ENCODE measurements around the gene TFAP2A.

Gene TFAP2A

DNA sequence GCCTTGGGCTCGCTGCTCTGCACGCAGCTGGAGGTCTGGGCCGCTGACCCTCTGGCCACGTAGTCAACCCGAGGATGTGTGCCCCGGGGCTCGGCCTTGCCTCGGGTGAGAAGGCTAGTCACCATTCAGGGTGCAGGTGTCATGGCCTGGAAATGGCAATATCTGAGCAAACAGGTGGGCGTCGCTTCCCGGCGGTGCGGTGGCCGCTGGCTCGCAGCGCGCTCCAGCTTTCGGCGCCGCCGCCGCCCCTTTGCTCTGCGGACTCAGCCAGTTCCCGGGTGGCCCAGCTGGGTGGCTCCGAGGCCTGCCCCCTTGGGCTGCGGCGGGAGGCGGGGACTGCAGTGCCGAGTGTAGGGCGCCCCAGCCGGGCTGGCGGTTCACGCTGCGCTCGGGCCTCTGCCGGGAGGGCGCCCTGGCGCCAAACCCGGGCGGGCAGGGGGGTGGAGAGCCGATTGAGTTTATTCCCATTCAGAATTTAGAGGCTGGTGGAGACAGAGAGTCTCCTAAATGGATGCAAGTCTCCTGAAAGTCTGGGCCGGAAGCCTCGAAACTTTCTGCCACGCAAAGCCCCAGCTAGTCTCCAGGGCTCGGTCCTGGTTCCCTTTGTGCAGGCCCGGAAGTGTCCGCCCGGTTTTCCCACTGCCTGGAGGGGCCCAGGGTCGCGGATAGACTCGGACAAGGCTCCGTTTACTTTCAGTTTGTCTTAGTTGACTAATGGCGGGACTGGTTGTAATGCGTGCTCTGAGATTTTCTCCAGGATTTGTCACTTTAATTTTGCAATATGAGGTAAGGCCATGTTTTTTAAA lies 11.3 kb upstream of the TFAP2A start:
- no peak for DNase-seq

DNA sequence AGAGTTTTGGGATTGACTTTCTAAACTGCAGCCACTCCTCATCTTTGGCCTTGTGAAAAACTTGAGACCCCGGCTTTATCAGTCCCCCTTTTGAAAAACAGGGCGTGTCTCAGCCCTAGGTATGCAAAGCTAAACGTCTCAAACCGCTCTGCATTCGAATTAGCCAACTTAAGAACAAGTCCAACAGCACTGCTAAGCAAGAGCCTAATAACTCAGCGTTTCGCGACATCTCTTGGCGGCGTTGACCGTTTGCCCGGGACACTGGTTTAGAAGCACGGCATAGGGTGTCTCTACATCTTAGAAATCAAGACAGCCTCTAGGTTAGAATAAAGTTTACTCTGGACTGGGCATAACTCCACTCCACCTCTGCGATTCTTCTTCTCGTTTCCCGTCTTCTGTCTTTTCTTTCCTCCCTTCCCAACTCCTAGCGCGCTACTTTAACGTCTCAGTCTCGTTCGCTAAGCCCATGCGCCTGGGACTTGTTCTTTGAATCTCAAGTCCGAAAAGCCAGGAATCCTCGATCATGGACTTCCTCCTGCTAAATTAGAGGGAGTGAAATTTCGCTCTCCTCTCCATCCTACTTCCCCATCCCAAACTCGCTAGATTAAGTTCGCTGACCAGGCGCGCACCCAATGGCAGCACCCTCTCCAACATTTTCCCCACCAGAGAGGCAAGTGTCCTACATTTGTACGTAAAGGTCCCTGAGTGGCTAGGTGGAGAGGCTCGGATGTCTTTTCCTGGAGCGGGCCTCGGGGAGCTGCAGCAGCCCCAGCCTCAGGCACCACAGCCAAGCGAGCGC lies 10.5 kb upstream of the TFAP2A start:
- DNase-seq: no peak

DNA sequence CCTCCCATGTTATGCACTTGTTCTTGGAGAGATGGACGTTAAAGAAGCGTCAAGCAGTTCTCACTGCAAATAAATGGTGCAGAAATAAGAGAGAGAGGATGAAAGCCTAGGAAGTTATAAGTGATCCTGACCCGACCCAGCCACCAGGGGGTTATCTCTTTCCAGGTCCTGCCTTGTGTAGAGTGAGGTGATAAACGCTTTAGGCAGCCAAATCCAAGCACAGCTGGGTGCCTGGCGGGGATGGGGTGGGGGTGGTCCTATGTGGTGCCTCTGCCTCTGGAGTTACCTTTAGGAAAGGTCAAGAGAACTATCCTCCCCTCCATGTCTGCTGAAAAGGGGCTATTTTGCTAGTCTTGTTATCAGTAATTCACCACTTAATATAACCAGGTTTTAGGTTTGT lies 9.2 kb upstream of the TFAP2A start:
- no peak for DNase-seq

DNA sequence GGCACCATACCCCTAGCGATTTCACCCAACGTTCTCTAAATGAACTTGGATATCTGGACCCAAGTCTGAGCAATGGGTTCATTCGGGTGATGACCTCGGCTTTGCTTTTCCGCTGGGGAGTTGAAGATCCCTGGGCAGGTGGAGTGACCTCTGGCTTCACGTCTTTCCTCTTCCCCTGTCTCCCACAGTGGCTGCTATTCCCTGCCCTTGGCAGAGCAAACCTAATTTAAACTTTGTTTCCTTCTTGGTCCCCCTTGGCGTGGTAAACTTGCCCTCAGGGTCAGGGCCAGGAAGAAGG lies 7.8 kb upstream of the TFAP2A start:
- DNase-seq: no peak

DNA sequence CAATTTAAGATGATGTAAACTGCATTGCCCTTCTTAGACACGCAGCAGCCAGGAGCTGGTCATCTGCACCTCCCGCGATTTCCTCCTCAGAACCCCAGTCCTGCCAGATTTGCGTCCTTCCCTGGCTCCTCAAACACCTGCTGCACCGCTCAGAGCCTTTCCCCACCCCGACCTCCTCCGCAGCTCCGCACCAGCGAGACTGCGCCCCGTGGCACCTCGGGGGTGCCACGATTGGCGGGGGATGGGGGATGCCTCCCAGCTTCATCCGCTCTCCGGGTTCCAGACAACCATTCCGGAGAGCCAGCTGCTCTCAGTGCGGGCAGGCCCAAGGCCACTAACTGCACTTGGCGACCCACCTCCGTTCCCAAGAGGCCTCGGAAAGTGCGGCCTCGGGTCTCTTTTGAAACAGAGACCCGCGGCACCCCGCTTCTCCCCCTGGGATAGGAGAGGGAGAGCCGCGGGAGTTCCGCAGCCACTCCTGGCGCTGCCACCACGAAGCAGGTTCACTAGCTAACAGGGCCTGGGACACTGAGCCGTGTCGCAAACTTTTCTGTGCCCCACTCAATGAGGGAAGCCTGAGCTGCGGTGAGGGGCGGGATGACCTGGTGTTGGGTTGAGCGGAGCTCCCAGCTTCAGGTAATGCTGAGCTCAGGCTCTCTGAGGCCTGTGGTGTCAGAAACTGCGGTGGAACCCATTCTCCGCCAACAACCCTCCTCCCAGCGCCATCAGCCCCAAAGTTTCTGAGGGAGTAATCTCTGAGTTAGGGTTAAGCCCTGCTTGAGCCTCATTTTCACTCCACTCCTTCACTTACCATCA lies 7.3 kb upstream of the TFAP2A start:
- DNase-seq: no peak

DNA sequence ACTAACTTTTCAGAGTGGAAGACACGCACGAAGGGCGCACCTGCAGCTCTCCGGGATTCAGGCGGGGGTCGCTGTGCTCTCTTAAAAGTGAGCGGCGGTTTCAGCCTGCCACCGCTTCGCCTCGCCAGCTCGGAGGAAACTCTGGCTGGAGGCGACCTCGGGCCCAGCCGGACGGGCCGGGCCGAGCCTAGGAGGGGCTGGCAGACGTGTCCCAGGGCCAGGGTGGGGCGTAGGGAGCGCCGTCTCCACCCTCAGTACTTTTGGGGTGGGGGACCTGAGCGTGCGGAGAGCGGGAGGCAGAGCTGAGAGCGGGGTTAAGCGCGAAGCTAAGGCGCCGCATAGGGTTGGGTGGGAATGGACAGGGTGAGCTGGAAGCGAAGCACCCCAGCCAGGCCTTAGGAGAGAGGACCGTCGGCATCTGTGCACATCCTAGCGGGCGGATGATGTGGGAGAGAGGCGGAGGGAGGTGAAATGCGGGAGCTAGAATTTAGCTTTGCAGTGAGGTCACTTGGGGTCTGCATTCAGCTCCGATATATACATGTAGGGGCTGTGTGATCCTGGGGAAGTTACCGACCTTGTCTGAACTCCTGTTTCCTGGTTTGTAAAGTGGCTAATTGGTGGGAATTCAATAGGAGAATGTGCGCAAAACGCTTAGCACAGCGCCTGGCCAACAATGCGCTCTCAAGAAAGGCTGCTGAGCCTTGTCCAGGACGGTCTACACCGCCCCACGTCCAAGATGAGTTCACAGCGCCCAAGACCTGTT lies 6.5 kb upstream of the TFAP2A start:
- DNase-seq: no peak

DNA sequence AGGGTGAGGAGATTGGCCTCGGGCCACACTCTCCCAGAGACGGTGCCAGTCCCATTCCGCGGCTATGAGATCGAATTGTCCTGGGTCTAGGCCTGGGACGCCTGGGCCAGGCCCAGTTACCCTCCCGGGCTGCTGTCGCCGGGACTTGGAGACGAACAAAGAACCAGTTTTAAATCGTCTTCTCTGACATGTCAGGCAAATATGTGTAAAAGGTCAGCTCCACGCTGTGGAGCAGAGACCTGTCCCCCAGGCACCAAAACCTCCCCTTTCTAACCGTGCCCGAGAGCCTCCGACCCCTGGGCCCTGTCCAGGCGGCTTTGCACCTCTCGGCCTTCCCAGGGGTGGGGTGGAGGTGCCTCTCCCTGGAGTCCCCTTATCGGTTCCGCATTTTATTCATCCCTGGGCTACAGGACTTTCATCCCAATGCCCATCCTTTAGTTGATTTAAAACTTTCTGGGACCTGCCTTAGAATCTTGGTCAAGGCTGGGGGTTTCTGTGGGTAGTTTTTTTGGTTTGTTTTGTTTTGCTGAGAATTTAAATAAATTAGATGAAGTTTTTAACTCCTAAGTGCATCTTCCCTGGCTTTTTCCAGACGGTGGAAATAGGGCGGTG lies 5.8 kb upstream of the TFAP2A start:
- no peak for DNase-seq

DNA sequence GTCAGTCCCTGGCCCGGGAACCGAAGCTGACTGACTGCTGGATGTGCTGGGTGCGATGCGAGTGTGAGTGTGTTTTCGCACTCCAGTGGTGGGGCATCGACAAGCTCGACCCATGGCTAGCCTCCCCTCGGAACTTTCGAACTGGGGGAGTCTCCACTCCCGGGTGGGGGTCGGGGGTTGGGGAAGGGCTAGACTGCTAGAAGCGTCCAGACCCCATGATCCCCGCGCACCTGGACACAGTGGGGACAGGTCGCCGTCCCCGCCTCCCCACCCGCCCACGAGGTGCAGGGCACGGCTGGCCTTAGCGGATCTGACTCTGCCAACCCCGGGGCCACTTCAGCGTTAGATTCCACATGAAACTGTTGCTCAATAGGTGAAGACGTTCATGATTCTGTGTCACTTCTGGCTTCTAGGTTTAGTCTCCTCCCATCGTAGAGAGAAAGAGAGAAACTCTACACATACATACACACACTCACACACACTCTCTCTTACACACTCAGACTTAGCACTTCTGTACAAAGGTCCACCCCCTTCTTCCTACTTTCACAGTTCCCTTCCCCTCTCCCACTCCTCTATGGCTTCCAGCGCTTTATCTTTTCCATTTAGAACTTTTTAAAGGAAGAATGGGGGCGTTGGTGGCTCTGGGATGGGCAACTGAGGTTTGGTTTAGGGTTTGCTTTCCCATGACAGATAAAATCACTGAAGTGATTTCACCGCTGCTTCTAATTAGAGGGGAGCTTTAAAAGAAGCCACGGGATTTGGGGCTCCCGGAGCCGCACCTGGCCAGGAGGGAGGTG lies 5.1 kb upstream of the TFAP2A start:
- no peak for DNase-seq

DNA sequence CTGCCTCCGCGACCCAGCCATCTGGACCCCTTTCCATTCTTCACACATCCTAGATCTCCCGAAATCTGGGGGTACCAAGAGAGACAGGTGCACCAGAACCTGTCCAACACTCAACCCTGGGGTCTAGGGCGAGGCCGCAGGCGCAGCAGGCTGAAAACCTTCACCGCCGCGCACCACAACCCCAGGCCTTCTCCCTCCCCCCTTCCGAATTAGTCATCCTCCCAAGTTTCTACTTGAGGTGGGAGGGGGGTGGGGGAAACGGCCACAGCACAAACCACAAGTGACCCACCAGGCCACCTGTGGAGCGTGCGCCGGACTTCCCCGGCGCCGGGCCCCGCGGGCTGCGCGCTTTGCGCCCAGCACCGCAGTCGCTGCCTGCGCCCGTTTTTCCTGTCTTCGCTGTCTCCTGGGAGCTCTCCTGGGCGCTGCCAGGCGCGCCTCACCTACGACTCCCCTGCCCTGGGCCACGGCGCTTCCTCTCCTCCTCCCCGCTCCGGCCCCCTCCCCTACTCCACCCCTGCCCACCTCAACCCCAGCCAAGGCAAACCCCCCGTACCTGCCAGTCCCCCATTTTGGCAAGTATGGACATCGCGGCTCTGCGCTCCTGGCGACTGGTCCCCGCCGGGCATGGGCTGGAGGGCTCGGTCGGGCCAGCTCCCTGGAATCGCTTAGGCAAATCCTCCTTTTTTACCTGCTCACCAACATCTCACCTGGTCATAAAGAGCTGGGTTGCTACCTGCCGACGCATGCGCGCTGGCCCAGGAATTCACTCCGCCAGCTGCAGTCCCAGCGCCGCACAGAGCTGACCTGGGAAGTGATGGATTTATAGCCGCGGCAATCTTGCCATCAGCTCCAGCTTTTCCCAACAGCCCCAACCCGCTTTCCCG lies 4.2 kb upstream of the TFAP2A start:
- no peak for DNase-seq

DNA sequence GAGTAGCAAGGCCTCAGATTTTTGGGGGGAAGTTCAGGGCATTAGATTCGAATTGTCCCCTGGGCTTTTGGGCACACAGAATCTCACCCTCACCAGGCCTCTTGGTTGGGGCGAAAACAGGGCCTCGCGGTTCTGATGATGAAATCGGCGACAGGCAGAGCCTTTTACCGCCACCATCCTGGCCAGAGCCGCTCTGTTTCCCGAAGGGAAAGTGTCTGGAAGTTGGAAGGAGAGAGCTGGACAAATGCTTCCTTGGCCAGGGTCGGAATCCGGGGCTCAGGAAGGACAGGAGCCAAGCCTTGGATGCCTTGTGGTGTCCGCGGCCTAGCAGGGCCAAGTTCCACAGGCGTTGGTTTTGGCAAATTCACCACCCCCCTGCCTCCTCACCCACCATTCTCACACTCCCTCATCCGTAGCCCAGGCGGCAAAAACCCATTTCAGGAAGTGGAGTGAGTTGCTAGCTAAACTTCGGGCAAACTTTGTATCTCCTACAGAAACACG lies 3.5 kb upstream of the TFAP2A start:
- no peak for DNase-seq

DNA sequence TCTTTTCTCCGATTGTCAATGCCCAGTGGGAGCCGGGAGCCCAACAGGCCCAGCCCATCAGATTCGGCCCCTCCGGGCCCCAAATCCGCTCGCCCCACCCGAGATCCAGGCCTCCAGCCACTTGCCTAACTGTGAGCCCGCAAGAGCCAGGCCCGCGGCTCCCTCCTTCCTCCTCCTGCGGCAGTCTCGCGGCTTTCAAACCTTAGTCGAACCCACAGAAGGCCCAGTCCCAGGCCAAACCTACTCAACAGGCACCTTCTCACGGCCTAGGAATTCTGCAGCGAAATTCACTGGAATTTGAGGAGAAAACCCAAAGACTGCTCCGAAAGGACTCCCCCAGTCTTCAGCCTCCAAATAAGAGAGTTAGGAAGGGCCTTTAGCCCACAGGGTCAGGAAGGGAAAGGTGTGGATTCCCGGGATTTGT lies 2.8 kb upstream of the TFAP2A start:
- DNase-seq: no peak

DNA sequence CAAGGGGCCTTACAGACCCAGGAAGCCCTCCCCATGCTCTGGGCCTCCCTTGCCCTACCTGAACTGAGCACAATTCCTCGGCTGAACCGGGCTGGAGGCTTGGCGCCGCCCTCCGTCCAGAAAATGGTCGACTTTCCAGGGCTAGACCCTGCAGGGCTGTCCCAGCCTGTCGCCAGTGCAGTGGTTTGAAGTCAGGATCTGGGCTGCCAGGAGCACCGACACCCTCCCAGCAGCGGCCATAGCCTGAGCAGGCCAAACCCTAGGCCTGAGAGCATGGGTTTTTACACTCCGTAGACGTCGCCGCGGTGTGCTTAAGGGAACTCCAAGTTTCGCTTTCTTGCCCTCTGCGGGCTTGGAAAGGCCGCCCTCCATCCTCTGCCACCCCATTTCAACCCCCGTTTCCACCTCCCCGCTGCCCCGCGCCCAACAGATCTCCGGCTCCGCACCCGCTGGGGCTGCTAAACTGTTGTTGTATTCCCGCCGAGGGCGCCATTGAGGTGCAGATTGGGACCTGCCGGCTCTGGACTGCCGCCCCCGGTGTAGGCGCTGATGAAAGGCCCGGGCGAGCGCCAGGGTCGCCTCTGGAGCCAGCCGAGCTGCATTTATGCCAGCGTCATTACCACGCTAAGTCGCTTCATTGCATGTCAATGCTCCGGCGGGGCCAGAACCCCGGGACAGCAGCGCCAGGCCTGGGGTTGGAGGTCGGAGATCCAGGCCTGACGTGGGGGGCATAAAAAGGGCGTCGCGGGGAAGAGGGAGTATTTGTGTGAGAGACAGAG lies 2.2 kb upstream of the TFAP2A start:
- DNase-seq: no peak

DNA sequence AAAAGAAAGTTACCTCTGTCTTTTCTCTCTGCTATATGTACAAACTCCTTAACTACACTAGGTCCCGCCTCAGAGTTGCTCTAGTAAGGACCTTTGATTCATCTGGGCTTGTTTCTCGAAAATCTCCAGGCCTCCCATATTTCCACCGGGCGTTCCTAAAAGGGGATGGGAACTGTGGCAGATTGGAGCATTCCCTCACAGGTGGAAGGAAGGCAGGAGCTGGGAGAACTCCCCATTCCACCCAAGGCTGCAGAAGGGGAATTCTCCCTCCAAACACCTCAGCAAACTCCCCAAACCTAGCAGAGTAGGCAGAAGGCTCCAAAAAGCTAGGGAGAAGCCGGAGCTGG lies 1.6 kb upstream of the TFAP2A start:
- no peak for DNase-seq

DNA sequence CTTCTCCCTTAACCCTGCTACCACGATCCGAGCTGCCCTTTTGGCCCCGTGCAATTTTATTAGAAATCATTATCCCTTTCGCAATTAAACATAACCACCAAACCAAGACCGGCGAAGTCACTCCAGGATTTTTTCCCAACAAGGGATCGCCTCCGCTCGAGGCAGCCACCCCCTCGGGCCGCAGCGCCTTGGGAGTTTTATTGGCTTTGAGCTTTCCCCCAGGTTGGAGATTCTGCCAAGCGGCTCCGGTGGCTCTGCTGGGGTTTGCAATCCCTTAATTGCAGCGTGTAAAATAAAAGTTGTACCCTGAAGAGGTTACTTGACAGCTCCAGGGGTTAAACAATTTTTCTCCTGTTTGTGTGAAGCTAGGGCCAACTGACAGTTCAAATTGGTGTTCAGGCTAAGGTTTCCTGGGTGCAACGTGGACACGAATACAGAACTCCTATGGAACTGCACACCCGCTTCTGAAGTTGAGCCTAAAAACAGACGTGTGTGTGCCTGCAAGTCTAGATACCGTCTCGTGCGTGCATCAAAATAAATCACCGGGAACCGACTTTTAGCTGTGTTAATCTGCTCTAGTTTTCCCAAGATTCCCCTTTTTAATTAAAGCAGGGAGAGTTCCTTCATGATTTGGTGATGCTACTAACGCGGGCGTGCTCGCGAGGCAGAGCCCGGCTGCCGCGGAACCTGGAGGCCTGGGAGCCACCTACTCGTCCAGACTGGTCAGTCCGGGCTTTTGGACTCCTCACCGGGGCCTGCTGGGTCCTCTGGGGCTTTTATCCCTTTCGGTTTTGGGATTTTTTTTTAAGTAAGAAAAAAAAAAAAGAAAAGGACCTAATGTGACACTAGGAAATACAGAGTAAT lies 975 bp upstream of the TFAP2A start:
- DNase-seq: no peak

DNA sequence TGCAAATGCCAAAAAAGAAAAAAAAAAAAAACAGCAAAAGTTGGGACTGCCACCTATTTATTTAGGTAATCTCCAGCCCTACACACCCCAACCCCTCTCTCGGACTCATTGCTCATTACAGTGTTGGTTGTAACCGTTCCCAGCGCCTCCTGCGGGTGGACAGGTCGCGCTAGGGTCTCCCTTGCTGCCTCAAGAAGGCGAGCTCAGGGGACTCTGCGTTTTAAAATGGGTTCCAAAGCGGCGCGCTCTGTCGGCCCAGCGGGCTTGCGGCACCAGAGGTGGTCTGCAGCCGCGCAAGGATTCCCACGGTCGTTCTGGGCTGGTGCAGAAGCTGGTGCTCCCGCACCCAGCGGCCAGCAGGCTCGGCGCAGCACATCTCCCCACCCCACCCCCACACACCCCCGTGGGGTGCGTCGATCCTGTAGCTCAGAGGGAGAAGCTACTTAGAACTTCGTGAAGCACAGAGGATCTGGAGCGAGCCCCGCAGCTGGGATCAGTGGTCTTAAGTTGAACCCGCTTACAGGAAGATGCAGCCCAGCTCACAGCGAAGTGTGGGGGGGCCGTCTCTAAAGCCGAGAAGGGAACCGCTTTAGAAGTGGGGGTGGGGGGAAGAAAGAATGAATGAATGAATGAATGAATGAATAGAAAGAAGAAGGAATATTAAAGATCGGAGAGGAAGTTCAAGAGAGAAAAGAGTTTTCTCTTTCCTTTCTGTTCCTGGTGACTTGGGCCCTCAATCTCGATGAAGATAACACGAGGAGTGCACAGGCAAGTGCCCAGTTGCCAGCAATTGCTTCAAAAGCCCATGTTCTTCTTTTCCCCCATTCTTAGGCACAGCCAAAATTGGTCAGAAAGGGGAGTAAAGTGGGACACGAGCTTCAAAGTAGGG lies 780 bp downstream of the TFAP2A start:
- no peak for DNase-seq

DNA sequence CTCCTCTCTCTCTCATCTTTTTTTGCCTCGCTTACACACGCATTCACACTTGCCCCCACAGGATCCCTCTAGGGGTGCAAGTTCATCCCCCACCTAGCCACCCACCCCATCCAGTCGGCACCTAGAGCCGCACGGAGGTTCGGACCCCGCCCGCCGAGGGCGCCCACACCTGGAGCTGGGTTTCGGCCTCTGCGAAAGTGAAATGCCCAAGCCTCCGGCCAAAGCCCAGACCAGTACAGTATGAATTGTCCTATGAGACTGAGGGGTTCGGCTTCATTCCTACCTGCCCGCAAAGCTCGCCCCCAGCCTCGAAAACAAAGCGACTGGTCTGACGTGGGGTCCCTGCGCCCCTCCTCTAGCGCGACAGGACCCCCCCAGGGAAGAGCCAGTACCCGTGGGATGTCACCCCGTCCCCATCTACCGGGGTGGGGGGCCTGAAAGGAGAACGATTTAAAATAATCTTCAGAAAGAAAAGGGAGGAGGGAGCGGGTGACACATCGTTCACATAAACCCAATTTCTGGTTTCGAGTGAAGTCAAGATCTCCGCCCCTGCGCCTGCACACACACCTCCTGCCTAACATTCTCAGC lies 1.5 kb downstream of the TFAP2A start:
- DNase-seq: no peak
